H1 (cell line): ENCODE measurements around the gene KIF13A. TPM values are rescaled to one million over a fixed set of nuclear protein-coding genes. Genes with fewer than 3 reads are reported as not detected.

ENCODE experiments used
- CTCF ChIA-PET: fragments of 300-600 bp; sonication (Branson Sonifier 250); formaldehyde crosslinking; loops from one replicate; lab custom pipeline; 2021; ENCODE audit not compliant: partially characterized antibody; lab: Charles Lee
- POLR2A ChIA-PET: fragments of 300-600 bp; sonication (Branson Sonifier 250); formaldehyde crosslinking; loops from one replicate; lab custom pipeline; 2021; ENCODE audit warnings: inconsistent platforms; ENCODE audit not compliant: partially characterized antibody; lab: Charles Lee
- DNase-seq, 2 experiments: peaks; one replicate each; pipeline versions ENCODE4 v3.0.0 to v3.0.0-alpha.2; 2010 to 2022; ENCODE audit warnings: low spot score in 2 of 2, low read depth in 1 of 2, mixed read lengths in 1 of 2
- FAIRE-seq: peaks from 2 replicates; lab custom pipeline; 2011; peaks lifted over from hg19 to GRCh38; lab: Jason Lieb, UNC
- H2AFZ ChIP-seq: 2 replicates; pipeline ENCODE4 v1.8.1; 2012; ENCODE audit warnings: low read length, inconsistent platforms
- H2AK5ac ChIP-seq: 2 replicates; pipeline ENCODE4 v1.6.1; 2013; ENCODE audit warnings: low read depth, low read length
- H2BK120ac ChIP-seq: replicated peaks from 2 replicates; pipeline ENCODE3; 2013; ENCODE audit warnings: low read depth, low read length, inconsistent platforms
- H2BK12ac ChIP-seq: 2 replicates; pipeline ENCODE4 v1.6.1; 2013; ENCODE audit warnings: low read depth, low read length
- H2BK15ac ChIP-seq: 2 replicates; pipeline ENCODE4 v1.6.1; 2013; ENCODE audit warnings: low read length
- H2BK20ac ChIP-seq: 2 replicates; pipeline ENCODE4 v1.6.1; 2013; ENCODE audit warnings: low read length
- H2BK5ac ChIP-seq: 2 replicates; pipeline ENCODE4 v1.6.1; 2013; ENCODE audit warnings: low read depth, low read length
- H3K14ac ChIP-seq: 2 replicates; pipeline ENCODE4 v1.6.1; 2013; ENCODE audit warnings: inconsistent platforms; ENCODE audit not compliant: insufficient read length
- H3K18ac ChIP-seq: 2 replicates; pipeline ENCODE4 v1.6.1; 2013; ENCODE audit warnings: low read length; ENCODE audit errors: extremely low read depth
- H3K23ac ChIP-seq: 2 replicates; pipeline ENCODE4 v1.6.1; 2013; ENCODE audit warnings: inconsistent platforms; ENCODE audit not compliant: insufficient read length
- H3K23me2 ChIP-seq: 2 replicates; pipeline ENCODE4 v1.6.1; 2013; ENCODE audit warnings: low read depth, low read length
- H3K27ac ChIP-seq: 2 replicates; pipeline ENCODE4 v1.6.1; 2011; ENCODE audit warnings: low read depth, low read length, inconsistent platforms
- H3K27me3 ChIP-seq, 4 experiments: replicated peaks in 1 of 4; 1 replicate in 1 of 4; 2 replicates in 3 of 4; pipeline versions ENCODE4 v1.6.1 to v1.8.1; 2011 to 2013; ENCODE audit warnings: low read length in 3 of 4, mild to moderate bottlenecking in 3 of 4, inconsistent platforms in 2 of 4, mixed read lengths in 2 of 4, moderate library complexity in 1 of 4; ENCODE audit not compliant: control insufficient read depth in 3 of 4, insufficient read depth in 3 of 4; ENCODE audit errors: extremely low read depth in 1 of 4
- H3K36me3 ChIP-seq, 4 experiments: 2 replicates each; pipeline versions ENCODE4 v1.6.1 to v1.8.1; 2011 to 2013; ENCODE audit warnings: mild to moderate bottlenecking in 4 of 4, low read length in 3 of 4, moderate library complexity in 2 of 4, control low read depth in 1 of 4, inconsistent platforms in 1 of 4; ENCODE audit not compliant: insufficient read depth in 4 of 4, control insufficient read depth in 2 of 4
- H3K4ac ChIP-seq: replicated peaks from 2 replicates; pipeline ENCODE3; 2013; ENCODE audit warnings: low read length, low read depth, mixed read lengths, inconsistent platforms; ENCODE audit not compliant: insufficient read length
- H3K4me1 ChIP-seq, 4 experiments: replicated peaks in 1 of 4; 1 replicate in 1 of 4; 2 replicates in 3 of 4; pipeline versions ENCODE4 v1.6.1 to v1.8.1; 2011 to 2013; ENCODE audit warnings: low read length in 3 of 4, inconsistent platforms in 2 of 4, mixed read lengths in 1 of 4; ENCODE audit not compliant: insufficient read depth in 4 of 4, control insufficient read depth in 3 of 4
- H3K4me2 ChIP-seq, 2 experiments: 2 replicates each; pipeline versions ENCODE4 v1.6.1 to v1.8.1; 2011 to 2013; ENCODE audit warnings: low read depth in 2 of 2, low read length in 2 of 2, control low read depth in 1 of 2, inconsistent platforms in 1 of 2, mild to moderate bottlenecking in 1 of 2; ENCODE audit not compliant: insufficient read depth in 1 of 2
- H3K4me3 ChIP-seq, 4 experiments: fragments of 200-600, 300-600 bp in 1 of 4; sonication (generic), shearing (Covaris generic), sonication (Bioruptor Twin) in 1 of 4; 2 replicates each; pipeline versions ENCODE4 v1.5.1 to v1.8.1; 2011 to 2016; ENCODE audit warnings: low read length in 4 of 4, low read depth in 3 of 4, control low read depth in 2 of 4, inconsistent platforms in 2 of 4, mild to moderate bottlenecking in 2 of 4, mixed read lengths in 1 of 4, moderate library complexity in 1 of 4; ENCODE audit not compliant: insufficient read depth in 2 of 4; ENCODE audit errors: extremely low read depth in 1 of 4
- H3K56ac ChIP-seq: replicated peaks from 2 replicates; pipeline ENCODE3; 2013; ENCODE audit warnings: low read depth, mild to moderate bottlenecking, mixed read lengths, low read length, inconsistent platforms; ENCODE audit not compliant: insufficient read length
- H3K79me1 ChIP-seq: 2 replicates; pipeline ENCODE4 v1.6.1; 2013; ENCODE audit warnings: low read depth, low read length, control low read depth
- H3K79me2 ChIP-seq, 2 experiments: 2 replicates each; pipeline versions ENCODE4 v1.6.1 to v1.8.1; 2012 to 2013; ENCODE audit warnings: low read length in 2 of 2, mild to moderate bottlenecking in 2 of 2, inconsistent platforms in 1 of 2; ENCODE audit not compliant: insufficient read depth in 2 of 2, control insufficient read depth in 1 of 2
- H3K9ac ChIP-seq, 4 experiments: replicated peaks in 1 of 4; 1 replicate in 1 of 4; 2 replicates in 3 of 4; pipeline versions ENCODE4 v1.6.1 to v1.8.1; 2011 to 2013; ENCODE audit warnings: low read depth in 3 of 4, low read length in 3 of 4, control low read depth in 2 of 4, mild to moderate bottlenecking in 2 of 4, moderate library complexity in 2 of 4, inconsistent platforms in 1 of 4; ENCODE audit errors: extremely low read depth in 1 of 4
- H3K9me3 ChIP-seq, 2 experiments: 2 replicates each; pipeline versions ENCODE4 v1.6.1 to v1.8.1; 2012 to 2013; ENCODE audit warnings: mild to moderate bottlenecking in 2 of 2, moderate library complexity in 2 of 2, control low read depth in 1 of 2, inconsistent platforms in 1 of 2, low read depth in 1 of 2, low read length in 1 of 2, mixed read lengths in 1 of 2; ENCODE audit not compliant: insufficient read depth in 2 of 2
- H4K20me1 ChIP-seq, 2 experiments: replicated peaks in 1 of 2; 2 replicates each; pipeline versions ENCODE3 to v1.8.1; 2011 to 2013; ENCODE audit warnings: inconsistent platforms in 2 of 2, low read length in 2 of 2, mild to moderate bottlenecking in 1 of 2; ENCODE audit not compliant: insufficient read depth in 2 of 2, control insufficient read depth in 1 of 2
- H4K5ac ChIP-seq: 2 replicates; pipeline ENCODE4 v1.6.1; 2013; ENCODE audit warnings: low read length, low read depth, mixed read lengths, inconsistent platforms; ENCODE audit not compliant: insufficient read length
- H4K8ac ChIP-seq: 2 replicates; pipeline ENCODE4 v1.8.0; 2013; ENCODE audit warnings: mild to moderate bottlenecking, moderate library complexity, low read length, inconsistent platforms; ENCODE audit not compliant: insufficient read depth; ENCODE audit errors: extremely low read depth
- H4K91ac ChIP-seq: replicated peaks from 2 replicates; pipeline ENCODE3; 2013; ENCODE audit warnings: low read length, mixed read lengths, inconsistent platforms; ENCODE audit not compliant: insufficient read length
- CHD1 ChIP-seq: IDR thresholded peaks from 2 replicates; pipeline ENCODE4 v1.6.1; 2012; ENCODE audit warnings: low read depth, low read length, improper control_type of control experiment
- CTBP2 ChIP-seq: IDR thresholded peaks from 2 replicates; pipeline ENCODE4 v1.7.0; 2011; ENCODE audit warnings: borderline replicate concordance, mild to moderate bottlenecking, moderate library complexity, mixed read lengths, low read length; ENCODE audit not compliant: insufficient read depth, insufficient read length
- E2F6 ChIP-seq: IDR thresholded peaks from 2 replicates; pipeline ENCODE4 v1.6.1; 2012; ENCODE audit warnings: inconsistent platforms
- GTF2F1 ChIP-seq: IDR thresholded peaks from 2 replicates; pipeline ENCODE4 v1.6.1; 2012; ENCODE audit warnings: low read depth, low read length, improper control_type of control experiment, borderline replicate concordance
- HDAC2 ChIP-seq, 2 experiments: fragments of 300-600 bp in 1 of 2; sonication (generic) in 1 of 2; IDR thresholded peaks; 2 replicates each; pipeline ENCODE4 v1.6.1; 2011 to 2012; ENCODE audit warnings: low read depth in 2 of 2, low read length in 2 of 2, mild to moderate bottlenecking in 2 of 2, moderate library complexity in 2 of 2, borderline replicate concordance in 1 of 2, inconsistent platforms in 1 of 2
- HDAC6 ChIP-seq: IDR thresholded peaks from one replicate; pipeline ENCODE4 v1.7.1; 2012; ENCODE audit warnings: low read depth, mild to moderate bottlenecking, inconsistent platforms, low read length, moderate library complexity
- MAFK ChIP-seq: IDR thresholded peaks from 2 replicates; pipeline ENCODE4 v1.6.1; 2012; ENCODE audit warnings: low read depth, mild to moderate bottlenecking, improper control_type of control experiment, low read length
- NANOG ChIP-seq: IDR thresholded peaks from 2 replicates; pipeline ENCODE4 v1.6.1; 2011; ENCODE audit warnings: low read length, low read depth, mild to moderate bottlenecking, inconsistent platforms; ENCODE audit not compliant: insufficient read depth, poor library complexity, severe bottlenecking
- POLR2AphosphoS5 ChIP-seq: IDR thresholded peaks from 2 replicates; pipeline ENCODE4 v1.6.1; 2011; ENCODE audit warnings: low read depth, low read length
- SP4 ChIP-seq: IDR thresholded peaks from 2 replicates; pipeline ENCODE4 v1.6.1; 2012; ENCODE audit warnings: low read length, inconsistent platforms
- YY1 ChIP-seq: IDR thresholded peaks from 2 replicates; pipeline ENCODE4 v1.6.1; 2011; ENCODE audit warnings: low read depth, mild to moderate bottlenecking, low read length
- WGBS, 2 experiments: shearing (Covaris generic) in 1 of 2; methylation state at CpG; one replicate each; pipeline versions ENCODE4 v1.1.6 to v1.1.7; 2013 to 2015; ENCODE audit warnings: low lambda C conversion rate in 2 of 2, mixed read lengths in 2 of 2, inconsistent platforms in 1 of 2, low coverage in 1 of 2, missing lambda C conversion rate in 1 of 2; ENCODE audit not compliant: insufficient replicate concordance in 2 of 2, insufficient coverage in 1 of 2, insufficient read length in 1 of 2; ENCODE audit errors: extremely low coverage in 1 of 2, missing lambda C conversion rate in 1 of 2; 5-methylcytosine and 5-hydroxymethylcytosine counted together
- polyA plus RNA-seq, 7 experiments: library from polyadenylated mRNA; depleted of rRNA in 3 of 7; stranded (reverse) in 5 of 7; unstranded in 2 of 7; fragments of >200 nt in 5 of 7; fragments of 200-250 nt in 2 of 7; gene quantifications; 1 replicate in 5 of 7; 2 replicates in 1 of 7; 4 replicates in 1 of 7; pipeline versions ENCODE4 v1.2.1 to v1.2.3, GENCODE V29; 2011 to 2013; ENCODE audit warnings: missing spikeins in 2 of 7, mixed read lengths in 2 of 7
- total RNA-seq: library from RNA; stranded (reverse); fragmentation: NEBNext Ultra II Directional; extraction: Animal tissue kit (Norgen Biotek cat#: 25700); gene quantifications from 2 replicates; pipeline ENCODE4 v1.2.1, GENCODE V29; 2021

KIF13A gene
- total and polyA plus RNA-seq, 2 of the 8 experiments (the other 6 are each of a cell fraction or from before 2014, with no cell fraction given): 14.7 to 40.8 TPM

- Histone ChIP-seq H3K4me1 (peaks cover 0 to 20% (median 7%) of the 10 kb centered on the region in 4 experiments; a peak in 4 of 7 replicates), H4K91ac (no peak overlapping the region), H3K79me2 (peaks cover 0 to 94% of the 10 kb centered on the region in 2 experiments; a peak in 3 of 4 replicates), H4K5ac (no peak overlapping the region), H2AFZ (no peak overlapping the region), H2BK120ac (no peak overlapping the region), H3K23ac (no peak overlapping the region), H3K18ac (no peak overlapping the region), H3K27me3 (no peaks in the 10 kb centered on the region), H3K9ac (no peak overlapping the region), H3K56ac (no peak overlapping the region), H3K9me3 (no peaks in the 10 kb centered on the region), H4K20me1 (no peaks in the 10 kb centered on the region), H2BK12ac (no peak overlapping the region), H3K79me1 (no peaks in the 10 kb centered on the region; the same call in 1 of the 2 replicates), H2BK15ac (no peak overlapping the region), H3K23me2 (no peaks in the 10 kb centered on the region), H3K36me3 (no peaks in the 10 kb centered on the region), H4K8ac (no peak overlapping the region), H3K27ac (no peak overlapping the region), H3K4ac (no peak overlapping the region), H2BK20ac (no peak overlapping the region), H3K14ac (no peak overlapping the region), H3K4me3 (no peak overlapping the region), H3K4me2 (no peak overlapping the region), H2AK5ac (no peak overlapping the region), H2BK5ac (no peak overlapping the region)
- 89 to 100% methylated on average over 2 to 4 of the region's 4 CpGs for WGBS, 2 experiments
- POLR2A ChIA-PET: no interaction called here
- DNase-seq: no peak
- no peak for FAIRE-seq
- CTCF ChIA-PET: no interaction called here
- TF ChIP-seq NANOG (no peak), YY1 (no peak), POLR2AphosphoS5 (no peak), SP4 (no peak), CTBP2 (no peak), HDAC6 (no peak), E2F6 (no peak), MAFK (no peak), HDAC2 (IDR thresholded peaks at IDR 0.05; ENCODE audit: borderline replicate concordance in 1 of 2, low read depth in 2 of 2, low read length in 2 of 2) (no peak), CHD1 (no peak), GTF2F1 (no peak)
Measured at GRCh38 chr6:17933716-17934115, 53.7 kb downstream of the KIF13A start.
